ENCODE data around the gene PSMB9. TPM values are rescaled to one million over a fixed set of nuclear protein-coding genes. Genes with fewer than 3 reads are reported as not detected.

PSMB9 gene
- total RNA-seq, 2 donors from 2014 or later = 43.0 to 66.0 TPM

GRCh38 chr6:32843979-32844838, 9.8 kb upstream of the PSMB9 start, which contains the start of gene PSMB8:
Gene PSMB8, minus strand, starts transcription at chr6:32844047. Its CDS starts 51 bp downstream, at chr6:32843996.
- Histone ChIP-seq H3K27me3 (no peaks in the 10 kb centered on the region), H3K4me1 (peaks cover 14% of the 10 kb centered on the region), H3K27ac (peak within 1 kb of the TSS; percentile 97), H3K36me3 (peaks cover 9% of the 10 kb centered on the region), H3K9me3 (no peaks in the 10 kb centered on the region), H3K4me3 (peak within 1 kb of the TSS; percentile 77), H3K9ac (ENCODE audit: low read depth in 2 of 2, low read length in 2 of 2) (peak within 1 kb of the TSS; percentile 98 to 99)
- DNase-seq = peak; percentile 100
- no peak for TF ChIP-seq CTCF (IDR thresholded peaks at IDR 0.05)
- intact Hi-C loops (cut with DNase I) = no loop called here

GRCh38 chr6:32844839-32845383, 9.1 kb upstream of the PSMB9 start:
- Histone ChIP-seq H3K27me3 (no peaks in the 10 kb centered on the region), H3K4me3 (peak overlapping the region; percentile 77), H3K4me1 (peaks cover 14% of the 10 kb centered on the region), H3K9me3 (no peaks in the 10 kb centered on the region), H3K27ac (peak overlapping the region; percentile 97), H3K36me3 (peaks cover 11% of the 10 kb centered on the region), H3K9ac (ENCODE audit: low read depth in 2 of 2, low read length in 2 of 2) (peak overlapping the region; percentile 98 to 99)
- intact Hi-C loops (cut with DNase I) = no loop called here
- DNase-seq = no peak
- no peak for TF ChIP-seq CTCF (IDR thresholded peaks at IDR 0.05)

GRCh38 chr6:32845384-32845884, 8.6 kb upstream of the PSMB9 start:
- intact Hi-C loops (cut with DNase I) = no loop called here
- TF ChIP-seq CTCF (IDR thresholded peaks at IDR 0.05) = no peak
- H3K9me3 ChIP-seq = no peaks in the 10 kb centered on the region
- peaks cover 14% of the 10 kb centered on the region for H3K4me1 ChIP-seq
- no peaks in the 10 kb centered on the region for H3K27me3 ChIP-seq
- H3K36me3 ChIP-seq = peaks cover 15% of the 10 kb centered on the region
- H3K4me3 ChIP-seq = peak overlapping the region; percentile 77
- DNase-seq = no peak
- peak overlapping the region; percentile 97 for H3K27ac ChIP-seq
- H3K9ac ChIP-seq (ENCODE audit: low read depth in 2 of 2, low read length in 2 of 2) = peak overlapping the region; percentile 61 to 98

GRCh38 chr6:32847004-32847403, 7.0 kb upstream of the PSMB9 start:
- no peak overlapping the region for H3K4me3 ChIP-seq
- no peak overlapping the region for H3K27ac ChIP-seq
- no peak for TF ChIP-seq CTCF (IDR thresholded peaks at IDR 0.05)
- H3K36me3 ChIP-seq = peaks cover 26% of the 10 kb centered on the region
- DNase-seq = no peak
- peaks cover 21% of the 10 kb centered on the region for H3K4me1 ChIP-seq
- H3K9ac ChIP-seq (ENCODE audit: low read depth in 2 of 2, low read length in 2 of 2) = no peak overlapping the region
- no peaks in the 10 kb centered on the region for H3K9me3 ChIP-seq
- intact Hi-C loops (cut with DNase I) = no loop called here
- no peaks in the 10 kb centered on the region for H3K27me3 ChIP-seq

GRCh38 chr6:32847795-32848194, 6.2 kb upstream of the PSMB9 start:
- no peak for TF ChIP-seq CTCF (IDR thresholded peaks at IDR 0.05)
- DNase-seq = no peak
- peaks cover 18% of the 10 kb centered on the region for H3K4me1 ChIP-seq
- no peaks in the 10 kb centered on the region for H3K27me3 ChIP-seq
- no peak overlapping the region for H3K4me3 ChIP-seq
- H3K9ac ChIP-seq (ENCODE audit: low read depth in 2 of 2, low read length in 2 of 2) = no peak overlapping the region
- intact Hi-C loops (cut with DNase I) = no loop called here
- H3K36me3 ChIP-seq = peaks cover 26% of the 10 kb centered on the region
- no peaks in the 10 kb centered on the region for H3K9me3 ChIP-seq
- no peak overlapping the region for H3K27ac ChIP-seq
